SU-DHL-6 (cell line): Measurements from ENCODE around the gene DCAF5.

Source experiments
- H2AFZ ChIP-seq: fragments of 200-600 bp; sonication (generic); 2 replicates; pipeline ENCODE4 v1.6.1; 2014; ENCODE audit warnings: low read depth, mild to moderate bottlenecking, moderate library complexity, mixed read lengths, antibody characterized with exemption, low read length; ENCODE audit not compliant: severe bottlenecking
- H3F3A ChIP-seq: fragments of 200-600 bp; shearing (Covaris generic); 2 replicates; pipeline ENCODE4 v1.6.0; 2016; ENCODE audit warnings: antibody characterized with exemption, mild to moderate bottlenecking; ENCODE audit not compliant: insufficient read depth
- H3K27ac ChIP-seq: fragments of 200-600 bp; sonication (generic); 2 replicates; pipeline ENCODE4 v1.5.1; 2016; ENCODE audit warnings: low read depth, mild to moderate bottlenecking, low read length, moderate library complexity, mixed read lengths
- H3K27me3 ChIP-seq: fragments of 200-600 bp; sonication (generic), shearing (Covaris generic); 2 replicates; pipeline ENCODE4 v1.6.0; 2014; ENCODE audit warnings: mild to moderate bottlenecking, low read length
- H3K36me3 ChIP-seq: fragments of 200-600 bp; sonication (generic); 2 replicates; pipeline ENCODE4 v1.6.1; 2014; ENCODE audit warnings: mild to moderate bottlenecking, low read length, mixed read lengths
- H3K4me2 ChIP-seq: fragments of 300-600, 200-600 bp; shearing (Covaris generic), sonication (generic); 2 replicates; pipeline ENCODE4 v1.6.0; 2014; ENCODE audit warnings: low read length, low read depth, mild to moderate bottlenecking; ENCODE audit not compliant: poor library complexity, severe bottlenecking
- H3K4me3 ChIP-seq: fragments of 200-600 bp; sonication (generic); 2 replicates; pipeline ENCODE4 v1.5.1; 2014; ENCODE audit warnings: antibody characterized with exemption, low read length, mild to moderate bottlenecking, mixed read lengths; ENCODE audit not compliant: insufficient read depth, poor library complexity, severe bottlenecking
- H3K79me2 ChIP-seq: fragments of 200-600 bp; sonication (generic); 2 replicates; pipeline ENCODE4 v1.6.1; 2014; ENCODE audit warnings: mild to moderate bottlenecking, low read length, moderate library complexity; ENCODE audit not compliant: insufficient read depth
- H3K9ac ChIP-seq: fragments of 200-600 bp; sonication (generic); 2 replicates; pipeline ENCODE4 v1.7.0; 2014; ENCODE audit warnings: mild to moderate bottlenecking, low read length
- H3K9me2 ChIP-seq: fragments of 200-600 bp; sonication (generic); replicated peaks from 2 replicates; pipeline ENCODE4 v1.6.1; 2014; ENCODE audit warnings: low read length; ENCODE audit not compliant: insufficient read depth
- H3K9me3 ChIP-seq: fragments of 200-600 bp; sonication (generic); 2 replicates; pipeline ENCODE4 v1.6.1; 2014; ENCODE audit warnings: low read length, mixed read lengths; ENCODE audit not compliant: insufficient read depth
- H4K20me1 ChIP-seq: fragments of 200-600 bp; sonication (generic); 2 replicates; pipeline ENCODE4 v1.6.1; 2014; ENCODE audit warnings: low read depth, mild to moderate bottlenecking, antibody characterized with exemption, low read length, moderate library complexity, mixed read lengths
- CTCF ChIP-seq: fragments of 200-600 bp; sonication (generic); IDR thresholded peaks from one replicate; pipeline ENCODE4 v1.5.1; 2017; ENCODE audit warnings: antibody characterized with exemption, mild to moderate bottlenecking, low read length, moderate library complexity; ENCODE audit not compliant: insufficient read depth, poor library complexity, severe bottlenecking
- EZH2phosphoT487 ChIP-seq: fragments of 200-600 bp; sonication (generic), shearing (Covaris generic); conservative IDR thresholded peaks from 2 replicates; pipeline ENCODE4 v1.6.1; 2018; ENCODE audit warnings: mild to moderate bottlenecking, antibody characterized with exemption, low read length, moderate library complexity, mixed read lengths

Gene DCAF5

GRCh38 chr14:69043596-69044260 lies 109.2 kb downstream of the DCAF5 start:
- no peak overlapping the region for H3K4me2 ChIP-seq
- TF ChIP-seq EZH2phosphoT487 (no peak), CTCF (no peak)
- no peaks in the 10 kb centered on the region for H4K20me1 ChIP-seq
- H3F3A ChIP-seq: no peaks in the 10 kb centered on the region
- H3K27ac ChIP-seq: no peak overlapping the region
- H3K4me3 ChIP-seq: no peak overlapping the region
- H3K27me3 ChIP-seq: no peaks in the 10 kb centered on the region
- H3K79me2 ChIP-seq: no peaks in the 10 kb centered on the region
- H3K9ac ChIP-seq: no peak overlapping the region
- no peaks in the 10 kb centered on the region for H3K36me3 ChIP-seq
- H3K9me2 ChIP-seq: no peaks in the 10 kb centered on the region
- no peaks in the 10 kb centered on the region for H3K9me3 ChIP-seq
- no peak overlapping the region for H2AFZ ChIP-seq

DNA sequence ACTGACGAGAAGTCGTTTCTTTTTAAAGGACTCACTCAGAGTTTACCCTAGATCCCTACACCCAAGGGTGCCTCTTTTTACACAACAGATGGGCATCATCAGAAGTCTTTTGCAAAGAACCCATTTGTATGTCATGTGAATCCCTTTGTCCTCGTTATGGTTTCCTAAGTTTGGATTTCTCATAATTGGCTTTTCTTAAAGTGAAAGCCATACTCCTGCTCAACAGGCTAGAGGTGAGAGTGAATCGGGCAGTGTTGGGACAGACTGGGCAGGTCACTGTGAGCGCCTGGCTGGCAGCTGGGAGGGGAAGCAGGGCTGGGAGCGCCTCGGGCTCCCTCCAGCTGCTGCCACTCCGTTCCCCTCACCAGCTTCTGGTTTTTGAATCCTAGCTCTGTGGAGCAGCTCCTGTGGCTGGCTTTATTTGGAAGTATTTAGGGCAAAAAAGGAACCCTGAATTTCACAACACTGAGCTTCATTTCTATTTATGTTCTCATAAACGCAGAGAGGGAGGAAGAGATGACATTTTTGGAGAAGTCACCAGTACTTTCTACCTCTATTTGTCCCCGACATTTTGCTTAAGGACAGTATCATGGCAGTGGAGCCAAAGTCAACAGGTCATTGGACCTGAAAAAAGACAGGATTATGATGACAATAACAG lies 110.0 kb downstream of the DCAF5 start:
- Histone ChIP-seq H3K79me2 (no peaks in the 10 kb centered on the region), H3K27ac (no peak overlapping the region), H3K4me3 (no peak overlapping the region), H3K9me2 (no peaks in the 10 kb centered on the region), H2AFZ (no peak overlapping the region), H3K27me3 (no peaks in the 10 kb centered on the region), H4K20me1 (no peaks in the 10 kb centered on the region), H3K4me2 (no peak overlapping the region), H3K9me3 (no peaks in the 10 kb centered on the region), H3F3A (no peaks in the 10 kb centered on the region), H3K36me3 (no peaks in the 10 kb centered on the region), H3K9ac (no peak overlapping the region)
- TF ChIP-seq CTCF: no peak
- TF ChIP-seq EZH2phosphoT487: no peak

GRCh38 chr14:69042299-69042698 lies 110.6 kb downstream of the DCAF5 start:
- Histone ChIP-seq H3K27me3 (no peaks in the 10 kb centered on the region), H3K27ac (no peak overlapping the region), H3K9me3 (no peaks in the 10 kb centered on the region), H3F3A (no peaks in the 10 kb centered on the region), H3K36me3 (no peaks in the 10 kb centered on the region), H3K4me3 (no peak overlapping the region), H3K4me2 (no peak overlapping the region), H3K79me2 (no peaks in the 10 kb centered on the region), H2AFZ (no peak overlapping the region), H3K9me2 (no peaks in the 10 kb centered on the region), H4K20me1 (no peaks in the 10 kb centered on the region), H3K9ac (no peak overlapping the region)
- no peak for TF ChIP-seq EZH2phosphoT487
- TF ChIP-seq CTCF: no peak
